ENCODE results near the gene MCRS1. TPM values are rescaled to one million over a fixed set of nuclear protein-coding genes. Genes with fewer than 3 reads are reported as not detected.

MCRS1 gene
- total RNA-seq, 1 experiment from 2014 or later, result 103 TPM

Other genes with a start within 250 kb of the MCRS1 start
- 70.5 and 75.3 TPM in 2 replicates for gene TROAP, start 244.9 kb downstream of the MCRS1 start, total RNA-seq (2021)
- gene C1QL4, start 231.0 kb downstream of the MCRS1 start, total RNA-seq (2021), result 1.2 and 1.9 TPM in 2 replicates
- 2.6 and 3.2 TPM in 2 replicates for gene DNAJC22, start 221.3 kb downstream of the MCRS1 start, total RNA-seq (2021)
- gene SPATS2, start 200.7 kb downstream of the MCRS1 start, total RNA-seq (2021), result 16.0 and 17.1 TPM in 2 replicates
- gene KCNH3, start 29.1 kb downstream of the MCRS1 start, total RNA-seq (2021), result 0.26 and 0.39 TPM in 2 replicates
- gene FAM186B, start 37.5 kb upstream of the MCRS1 start, total RNA-seq (2021), result 0.42 and 0.46 TPM in 2 replicates
- 17.4 and 19.0 TPM in 2 replicates for gene PRPF40B, start 55.4 kb upstream of the MCRS1 start, total RNA-seq (2021)
- 20.5 and 22.8 TPM in 2 replicates for gene FMNL3, start 139.3 kb upstream of the MCRS1 start, total RNA-seq (2021)
- 362 and 373 TPM in 2 replicates for gene TMBIM6, start 173.4 kb upstream of the MCRS1 start, total RNA-seq (2021)

Data from H9 (cell line).